Gastrocnemius medialis (tissue), 4 donors: ENCODE data around the gene COG7. TPM values are rescaled to one million over a fixed set of nuclear protein-coding genes. Genes with fewer than 3 reads are reported as not detected.
"Not testable (repeated sequence)": the region's sequence is repeated elsewhere in the genome, so short reads cannot be mapped to it uniquely, and the experiment has no call there.

Experiments
- ATAC-seq, 2 donors: fragments of 150-250 bp; one replicate each; pipeline ENCODE4 v1.9.1; 2016
- DNase-seq, 2 donors: peaks; one replicate each; pipeline ENCODE4 v3.0.0-alpha.2; 2019
- H3K27ac ChIP-seq, 4 donors: fragments of 200-600 bp; sonication (generic); 1 replicate in 1 of 4; 2 replicates in 3 of 4; pipeline ENCODE4 v1.5.1; 2016 to 2018; ENCODE audit warnings: mild to moderate bottlenecking in 2 of 4, moderate library complexity in 1 of 4
- H3K27me3 ChIP-seq, 3 donors: fragments of 200-600 bp; sonication (generic) in 2 of 3; 1 replicate in 1 of 3; 2 replicates in 2 of 3; pipeline versions ENCODE4 v1.5.1 to v1.6.0; 2016 to 2019; ENCODE audit warnings: mild to moderate bottlenecking in 1 of 3, moderate library complexity in 1 of 3
- H3K36me3 ChIP-seq, 2 donors: fragments of 200-600 bp; sonication (generic) in 1 of 2; one replicate each; pipeline ENCODE4 v1.5.1; 2017 to 2018
- H3K4me1 ChIP-seq, 2 donors: fragments of 200-600 bp; sonication (generic) in 1 of 2; one replicate each; pipeline ENCODE4 v1.5.1; 2016 to 2017; ENCODE audit warnings: mild to moderate bottlenecking in 2 of 2
- H3K4me3 ChIP-seq, 4 donors: fragments of 200-600 bp; sonication (generic) in 3 of 4; 1 replicate in 1 of 4; 2 replicates in 3 of 4; pipeline ENCODE4 v1.5.1; 2016 to 2019; ENCODE audit warnings: mild to moderate bottlenecking in 2 of 4
- H3K9me3 ChIP-seq, 3 donors: fragments of 200-600 bp; sonication (generic) in 2 of 3; 1 replicate in 1 of 3; 2 replicates in 2 of 3; pipeline ENCODE4 v1.5.1; 2016 to 2019
- POLR2A ChIP-seq, 2 donors: fragments of 450-650 bp; IDR thresholded peaks; one replicate each; pipeline ENCODE4 v1.6.1; 2017; ENCODE audit warnings: antibody characterized with exemption in 2 of 2, mild to moderate bottlenecking in 2 of 2, moderate library complexity in 2 of 2
- in situ Hi-C, 4 donors: fragments of 200-750 bp; cut with MboI; loops; one replicate each; pipeline versions ENCODE4 v1.15.0 to v1.8.0; 2017; ENCODE audit warnings: low sequenced_read_pairs in 4 of 4
- intact Hi-C: fragments of 100-400 bp; cut with DNase I; formaldehyde crosslinking; loops from one replicate; pipeline ENCODE4 v1.15.1; 2023; ENCODE audit warnings: low total_unique reads
- total RNA-seq, 4 donors: library from RNA; depleted of rRNA; stranded (reverse); fragments of >200 nt; gene quantifications; one replicate each; pipeline versions ENCODE4 v1.1.0 to v1.2.3, GENCODE V29; 2016
- TF ChIP-seq, protein P1 (sequence below), 5 experiments: fragments of 450-650 bp in 3 of 5; fragments of 200-600 bp in 2 of 5; sonication (generic) in 2 of 5; IDR thresholded peaks in 4 of 5; conservative IDR thresholded peaks in 1 of 5; 1 replicate in 4 of 5; 2 replicates in 1 of 5; pipeline ENCODE4 v1.5.1; 2016 to 2019; ENCODE audit warnings: antibody characterized with exemption in 5 of 5, mild to moderate bottlenecking in 3 of 5, moderate library complexity in 3 of 5

COG7 gene
- total RNA-seq, 4 donors from 2014 or later = 6.6 to 12.9 (median 7.1) TPM

DNA sequence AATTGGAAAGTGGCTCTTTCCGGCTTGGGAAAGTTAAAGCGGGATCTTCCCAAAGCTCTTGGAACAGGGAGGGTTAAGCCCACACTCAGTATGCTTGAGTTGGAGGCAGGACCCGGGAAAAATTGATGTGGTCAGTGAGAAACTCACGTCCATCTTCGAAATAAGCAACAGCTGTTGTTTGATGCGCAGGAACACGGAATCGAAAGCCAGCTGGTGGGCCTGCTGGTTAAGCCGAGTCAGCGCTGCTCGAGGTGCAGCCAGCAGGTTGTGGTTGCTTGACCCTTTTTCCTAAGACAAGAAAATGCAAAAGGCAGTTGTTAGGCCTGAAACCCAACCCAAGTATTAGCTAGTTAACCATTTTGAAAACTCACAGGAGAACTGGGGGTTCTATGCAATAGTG lies 49.4 kb downstream of the COG7 start:
- intact Hi-C loops (loop anchor here (5.0 kb wide), 1 partner anchor 36 kb away; no protein-coding TSS in a partner anchor), in situ Hi-C loops (no loop called here)
- no peak for TF ChIP-seq POLR2A (IDR thresholded peaks at IDR 0.05)
- TF ChIP-seq, protein P1, sequence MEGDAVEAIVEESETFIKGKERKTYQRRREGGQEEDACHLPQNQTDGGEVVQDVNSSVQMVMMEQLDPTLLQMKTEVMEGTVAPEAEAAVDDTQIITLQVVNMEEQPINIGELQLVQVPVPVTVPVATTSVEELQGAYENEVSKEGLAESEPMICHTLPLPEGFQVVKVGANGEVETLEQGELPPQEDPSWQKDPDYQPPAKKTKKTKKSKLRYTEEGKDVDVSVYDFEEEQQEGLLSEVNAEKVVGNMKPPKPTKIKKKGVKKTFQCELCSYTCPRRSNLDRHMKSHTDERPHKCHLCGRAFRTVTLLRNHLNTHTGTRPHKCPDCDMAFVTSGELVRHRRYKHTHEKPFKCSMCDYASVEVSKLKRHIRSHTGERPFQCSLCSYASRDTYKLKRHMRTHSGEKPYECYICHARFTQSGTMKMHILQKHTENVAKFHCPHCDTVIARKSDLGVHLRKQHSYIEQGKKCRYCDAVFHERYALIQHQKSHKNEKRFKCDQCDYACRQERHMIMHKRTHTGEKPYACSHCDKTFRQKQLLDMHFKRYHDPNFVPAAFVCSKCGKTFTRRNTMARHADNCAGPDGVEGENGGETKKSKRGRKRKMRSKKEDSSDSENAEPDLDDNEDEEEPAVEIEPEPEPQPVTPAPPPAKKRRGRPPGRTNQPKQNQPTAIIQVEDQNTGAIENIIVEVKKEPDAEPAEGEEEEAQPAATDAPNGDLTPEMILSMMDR (IDR thresholded peaks at IDR 0.05 in 4 of 5, conservative IDR thresholded peaks at IDR 0.05 in 1 of 5) = no peak
- Histone ChIP-seq H3K4me3 (no peak overlapping the region), H3K27me3 (no peaks in the 10 kb centered on the region), H3K4me1 (peaks cover 11 to 23% of the 10 kb centered on the region in 2 donors), H3K27ac (peak overlapping the region in 2 of 4 donors; percentile 25 to 34), H3K36me3 (peaks cover 0 to 55% of the 10 kb centered on the region in 2 donors), H3K9me3 (no peaks in the 10 kb centered on the region)
- ATAC-seq (no peak), DNase-seq (no peak)

DNA sequence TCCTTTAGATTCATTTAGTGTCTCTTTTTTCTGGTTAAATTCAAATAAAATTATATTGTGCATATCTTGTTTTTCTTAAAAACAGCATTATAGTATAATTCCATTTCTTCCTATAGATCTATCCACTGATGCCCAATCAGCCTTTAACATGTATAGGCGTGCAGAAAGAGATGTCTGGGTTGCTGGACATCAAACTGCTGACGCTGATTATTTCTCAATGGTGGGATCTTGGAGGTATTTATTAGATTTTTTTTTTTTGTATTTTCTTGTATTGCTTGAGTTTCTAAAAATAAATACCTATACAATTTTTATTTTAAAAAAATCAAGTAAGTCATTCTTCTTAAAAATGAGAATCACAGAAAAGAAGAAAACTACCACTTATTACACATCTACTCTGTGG lies 50.9 kb downstream of the COG7 start:
- H3K4me1 ChIP-seq = peaks cover 16 to 29% of the 10 kb centered on the region in 2 donors
- no peaks in the 10 kb centered on the region for H3K9me3 ChIP-seq
- no peak overlapping the region for H3K4me3 ChIP-seq
- TF ChIP-seq, protein P1 (IDR thresholded peaks at IDR 0.05 in 4 of 5, conservative IDR thresholded peaks at IDR 0.05 in 1 of 5) = no peak
- TF ChIP-seq POLR2A (IDR thresholded peaks at IDR 0.05) = no peak
- no peaks in the 10 kb centered on the region for H3K27me3 ChIP-seq
- intact Hi-C loops (loop anchor here (5.0 kb wide), 1 partner anchor 35 kb away; no protein-coding TSS in a partner anchor), in situ Hi-C loops (no loop called here)
- H3K36me3 ChIP-seq = peaks cover 0 to 55% of the 10 kb centered on the region in 2 donors
- H3K27ac ChIP-seq = no peak overlapping the region
- no peak for DNase-seq
- no peak for ATAC-seq

GRCh38 chr16:23401139-23401538 lies 51.9 kb downstream of the COG7 start:
- no peaks in the 10 kb centered on the region for H3K27me3 ChIP-seq
- intact Hi-C loops (loop anchor here (5.0 kb wide), 1 partner anchor 34 kb away; no protein-coding TSS in a partner anchor), in situ Hi-C loops (no loop called here)
- peaks cover 0 to 47% of the 10 kb centered on the region in 2 donors for H3K36me3 ChIP-seq
- no peak overlapping the region for H3K4me3 ChIP-seq
- peak overlapping the region in 2 of 4 donors; percentile 91 to 93 for H3K27ac ChIP-seq
- DNase-seq (no peak), ATAC-seq (no peak)
- H3K9me3 ChIP-seq = no peaks in the 10 kb centered on the region
- TF ChIP-seq POLR2A (IDR thresholded peaks at IDR 0.05) = no peak
- TF ChIP-seq, protein P1 (IDR thresholded peaks at IDR 0.05 in 4 of 5, conservative IDR thresholded peaks at IDR 0.05 in 1 of 5) = no peak
- H3K4me1 ChIP-seq = peaks cover 20 to 32% of the 10 kb centered on the region in 2 donors

- H3K9me3 ChIP-seq, DNase-seq, ATAC-seq, H3K4me3 ChIP-seq, H3K27me3 ChIP-seq, in situ Hi-C loops: not testable (repeated sequence)
- intact Hi-C loops = loop anchor here (5.0 kb wide), 1 partner anchor 33 kb away; no protein-coding TSS in a partner anchor
- peaks cover 26 to 37% of the 10 kb centered on the region in 2 donors for H3K4me1 ChIP-seq
- H3K36me3 ChIP-seq = peaks cover 0 to 40% of the 10 kb centered on the region in 2 donors
- H3K27ac ChIP-seq = peak overlapping the region; percentile 89 to 93 (median 92)
Measured at GRCh38 chr16:23400447-23400846, 52.5 kb downstream of the COG7 start.

GRCh38 chr16:23398987-23399805 lies 53.8 kb downstream of the COG7 start:
- intact Hi-C loops (no loop called here), in situ Hi-C loops (no loop called here)
- Histone ChIP-seq H3K4me3 (no peak overlapping the region), H3K4me1 (peaks cover 36 to 47% of the 10 kb centered on the region in 2 donors), H3K9me3 (no peaks in the 10 kb centered on the region), H3K27me3 (no peaks in the 10 kb centered on the region), H3K36me3 (peaks cover 0 to 29% of the 10 kb centered on the region in 2 donors), H3K27ac (peak overlapping the region; percentile 89 to 93 (median 92))
- TF ChIP-seq, protein P1 (IDR thresholded peaks at IDR 0.05 in 4 of 5, conservative IDR thresholded peaks at IDR 0.05 in 1 of 5) = peak in 3 of 5 experiments; percentile 12 to 49 (median 44)
- TF ChIP-seq POLR2A (IDR thresholded peaks at IDR 0.05) = peak; percentile 20 to 62
- peak; percentile 88 to 90 for DNase-seq
- ATAC-seq = peak; percentile 91 to 96
